ENCODE measurements around the gene LTBP1. TPM values are rescaled to one million over a fixed set of nuclear protein-coding genes. Genes with fewer than 3 reads are reported as not detected.
A peak's percentile ranks its signal among the peaks of the same experiment; 100 is the strongest.

The LTBP1 gene
- total RNA-seq, 1 experiment from 2014 or later: 2.2 TPM

DNA sequence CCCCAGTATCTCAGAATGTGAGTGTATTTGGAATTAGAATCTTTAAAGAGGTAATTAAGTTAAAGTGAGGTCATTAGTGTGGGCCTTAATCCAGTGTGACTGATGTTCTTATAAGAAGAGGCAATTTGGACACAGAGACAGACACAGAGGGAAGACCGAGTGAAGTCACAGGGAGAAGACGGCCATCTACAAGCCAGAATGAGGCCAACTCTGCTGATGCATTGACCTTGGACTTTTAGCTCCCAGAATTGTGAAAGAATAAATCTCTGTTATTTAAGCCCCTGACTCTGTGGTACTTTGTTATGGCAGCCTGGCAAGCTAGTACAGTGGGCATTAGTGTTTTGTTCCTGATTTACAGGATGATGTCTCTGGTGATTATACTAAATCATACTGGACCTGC, 64.6 kb downstream of the LTBP1 start:
- no TSS peak for BruUV-seq (replicated peaks)

DNA sequence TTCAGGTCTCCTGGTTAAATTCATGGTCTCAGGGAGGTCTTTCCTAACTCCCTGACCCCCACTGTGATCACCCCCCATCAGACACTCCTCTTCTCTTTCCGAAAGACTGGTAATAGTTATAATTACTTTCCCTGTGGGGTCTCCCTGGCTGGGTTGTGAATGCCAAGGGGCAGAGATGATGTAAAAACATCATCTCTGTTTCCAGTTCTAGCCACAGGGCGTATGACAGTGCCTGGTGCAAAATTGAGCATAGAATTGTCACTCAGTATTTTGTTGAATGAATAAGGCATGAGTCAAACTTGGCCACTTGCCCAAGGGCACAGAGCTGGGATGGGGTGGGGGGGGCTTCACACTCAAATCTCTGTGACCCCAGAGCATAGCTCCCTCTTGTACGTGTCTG, 65.2 kb downstream of the LTBP1 start:
- intact Hi-C loops (cut with micrococcal nuclease; ENCODE audit: unreplicated experiment): no loop called here
- peak; percentile 29 for DNase-seq (ENCODE audit: low spot score)
- ChIA-PET CTCF (interaction anchor here (0.7 kb wide), 1 partner anchor 11 kb away, joined by 3 read pairs; no protein-coding TSS in a partner anchor), POLR2A (ENCODE audit: low non-redundant PET) (no interaction called here)
- no peak for TF ChIP-seq EZH2 (IDR thresholded peaks at IDR 0.05; ENCODE audit: borderline replicate concordance, low read depth, low read length, poor library complexity, severe bottlenecking)
- TF ChIP-seq, protein P1, sequence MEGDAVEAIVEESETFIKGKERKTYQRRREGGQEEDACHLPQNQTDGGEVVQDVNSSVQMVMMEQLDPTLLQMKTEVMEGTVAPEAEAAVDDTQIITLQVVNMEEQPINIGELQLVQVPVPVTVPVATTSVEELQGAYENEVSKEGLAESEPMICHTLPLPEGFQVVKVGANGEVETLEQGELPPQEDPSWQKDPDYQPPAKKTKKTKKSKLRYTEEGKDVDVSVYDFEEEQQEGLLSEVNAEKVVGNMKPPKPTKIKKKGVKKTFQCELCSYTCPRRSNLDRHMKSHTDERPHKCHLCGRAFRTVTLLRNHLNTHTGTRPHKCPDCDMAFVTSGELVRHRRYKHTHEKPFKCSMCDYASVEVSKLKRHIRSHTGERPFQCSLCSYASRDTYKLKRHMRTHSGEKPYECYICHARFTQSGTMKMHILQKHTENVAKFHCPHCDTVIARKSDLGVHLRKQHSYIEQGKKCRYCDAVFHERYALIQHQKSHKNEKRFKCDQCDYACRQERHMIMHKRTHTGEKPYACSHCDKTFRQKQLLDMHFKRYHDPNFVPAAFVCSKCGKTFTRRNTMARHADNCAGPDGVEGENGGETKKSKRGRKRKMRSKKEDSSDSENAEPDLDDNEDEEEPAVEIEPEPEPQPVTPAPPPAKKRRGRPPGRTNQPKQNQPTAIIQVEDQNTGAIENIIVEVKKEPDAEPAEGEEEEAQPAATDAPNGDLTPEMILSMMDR (conservative IDR thresholded peaks at IDR 0.05; ENCODE audit: low read depth, low read length): no peak
- peaks cover 6% of the 10 kb centered on the region for H3K4me1 ChIP-seq (ENCODE audit: insufficient read depth, low read length, poor library complexity, severe bottlenecking)
- no peaks in the 10 kb centered on the region for H3K36me3 ChIP-seq (ENCODE audit: insufficient read depth, low read length, poor library complexity, severe bottlenecking)
- no peaks in the 10 kb centered on the region for H3K27me3 ChIP-seq (replicated peaks; ENCODE audit: insufficient read depth, low read depth, low read length, poor library complexity)
- no peak overlapping the region for H3K27ac ChIP-seq (ENCODE audit: low read depth, low read length, poor library complexity, severe bottlenecking)
- BruUV-seq (replicated peaks): no TSS peak
- H3K4me3 ChIP-seq (ENCODE audit: low read depth, low read length, poor library complexity, severe bottlenecking): no peak overlapping the region
- H3K9me3 ChIP-seq (ENCODE audit: low read depth, low read length, poor library complexity, severe bottlenecking): no peaks in the 10 kb centered on the region

More for the DNA sequence above, 64.6 kb downstream of the LTBP1 start:
- H3K27me3 ChIP-seq (replicated peaks; ENCODE audit: insufficient read depth, low read depth, low read length, poor library complexity): no peaks in the 10 kb centered on the region
- intact Hi-C loops (cut with micrococcal nuclease; ENCODE audit: unreplicated experiment): no loop called here
- CTCF ChIA-PET: no interaction called here
- H3K4me3 ChIP-seq (ENCODE audit: low read depth, low read length, poor library complexity, severe bottlenecking): no peak overlapping the region
- H3K4me1 ChIP-seq (ENCODE audit: insufficient read depth, low read length, poor library complexity, severe bottlenecking): peaks cover 6% of the 10 kb centered on the region
- H3K27ac ChIP-seq (ENCODE audit: low read depth, low read length, poor library complexity, severe bottlenecking): no peak overlapping the region
- POLR2A ChIA-PET (ENCODE audit: low non-redundant PET): no interaction called here
- H3K36me3 ChIP-seq (ENCODE audit: insufficient read depth, low read length, poor library complexity, severe bottlenecking): no peaks in the 10 kb centered on the region
- H3K9me3 ChIP-seq (ENCODE audit: low read depth, low read length, poor library complexity, severe bottlenecking): no peaks in the 10 kb centered on the region
- peak; percentile 38 for DNase-seq (ENCODE audit: low spot score)
- TF ChIP-seq, protein P1 (conservative IDR thresholded peaks at IDR 0.05; ENCODE audit: low read depth, low read length): no peak
- TF ChIP-seq EZH2 (IDR thresholded peaks at IDR 0.05; ENCODE audit: borderline replicate concordance, low read depth, low read length, poor library complexity, severe bottlenecking): no peak

DNA sequence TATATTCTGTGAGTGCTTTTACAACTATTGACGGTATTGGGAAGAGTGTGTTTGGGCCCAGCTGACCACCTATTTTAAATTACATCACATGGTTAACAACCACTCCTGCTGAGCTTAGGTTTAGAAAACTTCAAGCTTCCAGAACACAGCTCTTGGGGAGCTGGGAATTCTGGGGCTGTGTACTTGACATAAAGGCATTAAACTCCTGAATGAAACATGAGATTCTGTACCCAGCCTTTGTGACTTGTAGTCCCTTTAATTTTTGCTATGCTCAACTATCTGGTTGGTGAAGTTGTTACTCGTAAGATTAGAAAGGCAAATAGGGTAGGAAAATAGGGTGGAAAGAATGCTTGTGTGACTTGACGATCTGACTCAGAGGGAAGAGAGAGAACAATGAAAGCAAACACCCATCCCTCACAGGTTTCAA, 66.9 kb downstream of the LTBP1 start:
- TF ChIP-seq EZH2 (IDR thresholded peaks at IDR 0.05; ENCODE audit: borderline replicate concordance, low read depth, low read length, poor library complexity, severe bottlenecking): no peak
- TF ChIP-seq, protein P1 (conservative IDR thresholded peaks at IDR 0.05; ENCODE audit: low read depth, low read length): no peak
- Histone ChIP-seq H3K36me3 (ENCODE audit: insufficient read depth, low read length, poor library complexity, severe bottlenecking) (no peaks in the 10 kb centered on the region), H3K4me3 (ENCODE audit: low read depth, low read length, poor library complexity, severe bottlenecking) (no peak overlapping the region), H3K27ac (ENCODE audit: low read depth, low read length, poor library complexity, severe bottlenecking) (no peak overlapping the region), H3K9me3 (ENCODE audit: low read depth, low read length, poor library complexity, severe bottlenecking) (no peaks in the 10 kb centered on the region), H3K4me1 (ENCODE audit: insufficient read depth, low read length, poor library complexity, severe bottlenecking) (peaks cover 6% of the 10 kb centered on the region), H3K27me3 (replicated peaks; ENCODE audit: insufficient read depth, low read depth, low read length, poor library complexity) (no peaks in the 10 kb centered on the region)
- DNase-seq (ENCODE audit: low spot score): no peak
- ChIA-PET POLR2A (ENCODE audit: low non-redundant PET) (no interaction called here), CTCF (no interaction called here)
- no TSS peak for BruUV-seq (replicated peaks)
- intact Hi-C loops (cut with micrococcal nuclease; ENCODE audit: unreplicated experiment): no loop called here
